Measurements from ENCODE around the gene SNPH.
A peak's percentile ranks its signal among the peaks of the same experiment; 100 is the strongest.

The SNPH gene

DNA sequence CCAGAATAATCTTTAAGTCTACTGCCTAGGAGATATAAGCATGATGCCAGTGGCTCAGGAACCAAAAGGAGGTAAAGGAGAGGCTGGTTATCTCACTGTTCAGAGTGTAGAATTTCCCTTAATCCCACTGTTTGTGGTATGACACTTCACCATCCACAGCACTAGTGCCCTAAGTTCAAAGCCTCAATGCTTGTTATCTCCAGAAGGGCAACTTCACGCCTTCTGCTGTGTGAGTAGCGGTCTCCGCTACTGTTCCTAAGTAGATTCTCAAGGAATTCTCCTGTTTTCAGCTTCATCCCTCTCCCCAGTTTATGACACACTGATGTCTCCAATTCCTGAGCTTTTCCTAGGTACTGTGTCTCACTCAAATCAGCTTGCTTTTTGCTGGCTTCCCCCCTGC, 13.7 kb upstream of the SNPH start:
- TF ChIP-seq, protein P1, sequence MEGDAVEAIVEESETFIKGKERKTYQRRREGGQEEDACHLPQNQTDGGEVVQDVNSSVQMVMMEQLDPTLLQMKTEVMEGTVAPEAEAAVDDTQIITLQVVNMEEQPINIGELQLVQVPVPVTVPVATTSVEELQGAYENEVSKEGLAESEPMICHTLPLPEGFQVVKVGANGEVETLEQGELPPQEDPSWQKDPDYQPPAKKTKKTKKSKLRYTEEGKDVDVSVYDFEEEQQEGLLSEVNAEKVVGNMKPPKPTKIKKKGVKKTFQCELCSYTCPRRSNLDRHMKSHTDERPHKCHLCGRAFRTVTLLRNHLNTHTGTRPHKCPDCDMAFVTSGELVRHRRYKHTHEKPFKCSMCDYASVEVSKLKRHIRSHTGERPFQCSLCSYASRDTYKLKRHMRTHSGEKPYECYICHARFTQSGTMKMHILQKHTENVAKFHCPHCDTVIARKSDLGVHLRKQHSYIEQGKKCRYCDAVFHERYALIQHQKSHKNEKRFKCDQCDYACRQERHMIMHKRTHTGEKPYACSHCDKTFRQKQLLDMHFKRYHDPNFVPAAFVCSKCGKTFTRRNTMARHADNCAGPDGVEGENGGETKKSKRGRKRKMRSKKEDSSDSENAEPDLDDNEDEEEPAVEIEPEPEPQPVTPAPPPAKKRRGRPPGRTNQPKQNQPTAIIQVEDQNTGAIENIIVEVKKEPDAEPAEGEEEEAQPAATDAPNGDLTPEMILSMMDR (IDR thresholded peaks at IDR 0.05; ENCODE audit: insufficient read depth, low read depth, low read length, missing control alignments) = no peak
- no peak for DNase-seq (ENCODE audit: low read depth)
- H3K4me3 ChIP-seq (ENCODE audit: low read depth, low read length) = no peak overlapping the region

DNA sequence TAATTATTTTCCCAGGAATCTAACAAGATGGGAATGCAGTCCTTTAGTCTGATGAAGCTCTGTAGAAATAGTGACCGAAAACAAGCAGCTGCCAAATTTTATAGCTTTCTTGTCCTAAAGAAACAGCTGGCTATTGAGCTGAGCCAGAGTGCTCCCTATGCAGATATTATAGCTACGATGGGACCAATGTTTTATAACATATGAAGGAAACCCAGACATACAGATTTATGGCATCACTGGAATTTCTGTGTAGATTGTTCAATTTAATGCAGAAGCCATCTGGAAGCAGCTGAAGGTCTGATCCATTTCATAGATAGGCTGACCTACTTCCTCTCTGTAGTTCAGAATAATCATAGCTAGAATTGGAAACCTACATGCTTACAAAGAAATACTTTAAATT, 11.8 kb upstream of the SNPH start:
- TF ChIP-seq, protein P1 (IDR thresholded peaks at IDR 0.05; ENCODE audit: insufficient read depth, low read depth, low read length, missing control alignments) = no peak
- no peak for DNase-seq (ENCODE audit: low read depth)
- H3K4me3 ChIP-seq (ENCODE audit: low read depth, low read length) = no peak overlapping the region

DNA sequence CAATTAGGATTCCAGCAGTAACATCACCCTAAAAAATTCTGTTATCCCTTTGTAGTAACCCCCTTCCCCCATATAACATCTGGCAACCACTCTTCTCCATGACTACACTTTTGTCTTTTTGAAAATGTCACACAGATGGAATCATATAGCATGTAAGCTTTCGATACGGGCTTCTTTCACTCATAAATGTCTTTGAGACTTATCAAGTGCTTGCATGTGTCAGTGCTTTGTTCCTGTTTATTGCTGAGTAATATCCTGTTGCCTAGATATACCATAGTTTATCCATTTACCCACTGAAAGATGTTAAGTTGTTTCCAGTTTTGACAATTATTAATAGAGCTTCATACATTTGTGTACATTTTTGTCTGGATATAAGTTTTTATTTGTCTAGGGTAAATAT, 10.4 kb upstream of the SNPH start:
- no peak for DNase-seq (ENCODE audit: low read depth)
- TF ChIP-seq, protein P1 (IDR thresholded peaks at IDR 0.05; ENCODE audit: insufficient read depth, low read depth, low read length, missing control alignments) = no peak
- H3K4me3 ChIP-seq (ENCODE audit: low read depth, low read length) = no peak overlapping the region

DNA sequence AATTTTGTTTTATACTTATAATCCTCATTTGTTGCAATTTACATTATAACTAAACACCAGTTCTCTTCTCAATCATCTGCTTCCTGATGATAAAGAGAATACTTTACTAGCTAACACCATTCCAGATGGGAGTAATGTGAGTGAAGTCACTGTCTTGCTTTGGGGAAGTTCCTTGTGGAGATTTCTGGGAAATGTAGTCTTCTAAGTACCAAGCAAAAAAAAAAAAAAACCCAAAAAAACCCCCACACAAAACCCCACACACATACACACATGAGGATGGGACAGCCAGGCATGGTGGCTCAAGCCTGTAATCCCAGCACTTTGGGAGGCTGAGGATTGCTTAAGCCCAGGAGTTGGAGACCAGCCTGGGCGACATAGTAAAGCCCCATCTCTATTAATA, 2.2 kb upstream of the SNPH start:
- DNase-seq (ENCODE audit: low read depth) = no peak
- H3K4me3 ChIP-seq (ENCODE audit: low read depth, low read length) = no peak overlapping the region
- TF ChIP-seq, protein P1 (IDR thresholded peaks at IDR 0.05; ENCODE audit: insufficient read depth, low read depth, low read length, missing control alignments) = no peak

DNA sequence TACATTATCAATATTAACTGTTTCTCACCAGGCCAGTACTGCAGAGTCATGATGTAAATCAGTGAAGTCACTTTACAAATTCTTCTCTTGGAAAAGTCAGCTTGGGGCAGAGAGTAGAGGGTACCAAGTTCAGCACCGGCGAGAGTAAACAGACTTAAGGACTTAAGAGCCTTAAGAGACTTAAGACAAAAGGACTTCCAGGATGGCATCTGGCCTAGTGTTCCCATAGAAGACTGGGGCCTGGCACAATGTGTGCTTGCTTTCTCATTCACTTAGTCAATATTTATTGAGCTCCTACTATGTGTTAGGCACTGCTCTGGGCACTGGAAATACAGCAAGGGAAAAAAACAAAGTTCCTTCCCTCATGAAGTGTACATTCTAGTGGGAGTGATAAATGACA, 1.4 kb upstream of the SNPH start:
- H3K4me3 ChIP-seq (ENCODE audit: low read depth, low read length) = no peak overlapping the region
- no peak for DNase-seq (ENCODE audit: low read depth)
- TF ChIP-seq, protein P1 (IDR thresholded peaks at IDR 0.05; ENCODE audit: insufficient read depth, low read depth, low read length, missing control alignments) = no peak

DNA sequence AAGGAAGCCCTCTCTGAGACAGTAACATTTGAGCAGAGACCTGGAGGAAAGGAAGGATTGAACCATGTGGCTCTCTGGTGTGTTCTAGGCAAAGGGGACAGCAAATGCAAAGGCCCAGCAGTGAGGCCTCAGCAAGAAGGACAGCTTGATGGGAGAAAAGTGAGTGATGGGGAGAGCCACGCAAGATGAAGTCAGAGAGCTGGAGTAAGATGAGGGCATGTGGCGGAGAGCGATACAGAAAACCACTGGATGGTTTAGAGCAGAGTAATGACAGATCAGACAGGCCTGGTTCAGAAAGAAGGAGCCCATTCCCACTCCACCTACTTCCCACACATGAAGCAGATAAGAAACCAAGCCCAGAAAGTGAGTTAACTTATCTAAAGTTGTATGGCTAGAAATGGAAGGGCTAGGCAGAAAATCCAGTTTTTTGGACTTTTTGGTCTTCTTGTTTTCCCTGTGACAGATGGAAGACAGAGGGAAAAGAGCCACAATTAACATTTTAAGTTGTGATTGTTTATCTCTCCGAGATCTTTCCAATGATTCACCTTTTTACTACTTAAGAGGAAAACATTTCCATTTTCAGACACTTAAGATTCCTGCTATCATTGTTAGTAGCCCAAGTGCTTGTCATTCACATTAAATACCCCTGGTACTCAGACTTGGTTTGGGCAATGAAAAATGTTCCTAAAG, 723 bp upstream of the SNPH start:
- TF ChIP-seq, protein P1 (IDR thresholded peaks at IDR 0.05; ENCODE audit: insufficient read depth, low read depth, low read length, missing control alignments) = no peak
- H3K4me3 ChIP-seq (ENCODE audit: low read depth, low read length) = peak overlapping the region; percentile 51
- no peak for DNase-seq (ENCODE audit: low read depth)

DNA sequence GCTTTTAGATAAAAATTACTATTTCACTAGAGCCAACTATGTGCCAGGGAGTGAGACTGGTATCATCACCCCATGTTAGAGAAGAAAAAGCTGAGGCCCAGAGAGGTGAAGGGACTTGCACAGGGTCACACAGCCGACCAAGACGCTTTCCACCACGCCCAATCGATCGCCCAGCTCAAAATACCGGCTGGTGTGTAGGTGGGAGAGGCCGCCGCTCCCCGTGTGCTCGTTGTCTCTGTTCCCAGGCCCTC, 253 bp upstream of the SNPH start:
- TF ChIP-seq, protein P1 (IDR thresholded peaks at IDR 0.05; ENCODE audit: insufficient read depth, low read depth, low read length, missing control alignments) = no peak
- peak overlapping the region; percentile 51 for H3K4me3 ChIP-seq (ENCODE audit: low read depth, low read length)
- no peak for DNase-seq (ENCODE audit: low read depth)
